NCI-H2171 (cell line): ENCODE results near the gene MPPED1.

Experiments used
- DNase-seq: peaks from one replicate; lab custom pipeline; 2025; lab: John Stamatoyannopoulos, UW

Gene MPPED1

GRCh38 chr22:43429426-43429825, 17.6 kb downstream of the MPPED1 start:
- no peak for DNase-seq

- no peak for DNase-seq
These were observed 20.2 kb downstream of the MPPED1 start for GRCh38 chr22:43431808-43432554.

- DNase-seq = no peak
These were observed 21.1 kb downstream of the MPPED1 start for GRCh38 chr22:43432883-43433415.

- no peak for DNase-seq
These were observed 21.8 kb downstream of the MPPED1 start for GRCh38 chr22:43433451-43434274.

- DNase-seq = no peak
These were observed 22.6 kb downstream of the MPPED1 start for GRCh38 chr22:43434275-43434927.

GRCh38 chr22:43434928-43435311, 23.1 kb downstream of the MPPED1 start:
- DNase-seq = no peak

- peak; percentile 91 for DNase-seq
These were observed 24.3 kb downstream of the MPPED1 start for GRCh38 chr22:43435851-43436811.

GRCh38 chr22:43436868-43437267, 25.1 kb downstream of the MPPED1 start:
- no peak for DNase-seq

- DNase-seq = no peak
These were observed 26.2 kb downstream of the MPPED1 start for GRCh38 chr22:43437871-43438475.

GRCh38 chr22:43438666-43439347, 27.0 kb downstream of the MPPED1 start:
- DNase-seq = no peak

- no peak for DNase-seq
These were observed 27.7 kb downstream of the MPPED1 start for GRCh38 chr22:43439368-43440103.

GRCh38 chr22:43440104-43440387, 28.2 kb downstream of the MPPED1 start:
- no peak for DNase-seq

- DNase-seq = no peak
These were observed 28.7 kb downstream of the MPPED1 start for GRCh38 chr22:43440556-43440955.

- no peak for DNase-seq
These were observed 29.4 kb downstream of the MPPED1 start for GRCh38 chr22:43441216-43441615.

GRCh38 chr22:43441751-43442150, 29.9 kb downstream of the MPPED1 start:
- no peak for DNase-seq

GRCh38 chr22:43442386-43443151, 30.8 kb downstream of the MPPED1 start:
- no peak for DNase-seq

- DNase-seq = no peak
These were observed 31.3 kb downstream of the MPPED1 start for GRCh38 chr22:43443152-43443471.

- no peak for DNase-seq
These were observed 34.4 kb downstream of the MPPED1 start for GRCh38 chr22:43446037-43446803.
